GM12892 (cell line): ENCODE results near the gene PTPRH.

Source experiments
- POLR2A ChIP-seq: IDR thresholded peaks from 2 replicates; pipeline ENCODE4 v1.6.1; 2011; ENCODE audit warnings: low read depth, low read length, control low read depth
- POLR2AphosphoS5 ChIP-seq: IDR thresholded peaks from 2 replicates; pipeline ENCODE4 v1.6.1; 2011; ENCODE audit warnings: low read depth, low read length, control low read depth
- TAF1 ChIP-seq: IDR thresholded peaks from 2 replicates; pipeline ENCODE4 v1.6.1; 2011; ENCODE audit warnings: low read depth, mild to moderate bottlenecking, control low read depth, low read length, borderline replicate concordance

DNA sequence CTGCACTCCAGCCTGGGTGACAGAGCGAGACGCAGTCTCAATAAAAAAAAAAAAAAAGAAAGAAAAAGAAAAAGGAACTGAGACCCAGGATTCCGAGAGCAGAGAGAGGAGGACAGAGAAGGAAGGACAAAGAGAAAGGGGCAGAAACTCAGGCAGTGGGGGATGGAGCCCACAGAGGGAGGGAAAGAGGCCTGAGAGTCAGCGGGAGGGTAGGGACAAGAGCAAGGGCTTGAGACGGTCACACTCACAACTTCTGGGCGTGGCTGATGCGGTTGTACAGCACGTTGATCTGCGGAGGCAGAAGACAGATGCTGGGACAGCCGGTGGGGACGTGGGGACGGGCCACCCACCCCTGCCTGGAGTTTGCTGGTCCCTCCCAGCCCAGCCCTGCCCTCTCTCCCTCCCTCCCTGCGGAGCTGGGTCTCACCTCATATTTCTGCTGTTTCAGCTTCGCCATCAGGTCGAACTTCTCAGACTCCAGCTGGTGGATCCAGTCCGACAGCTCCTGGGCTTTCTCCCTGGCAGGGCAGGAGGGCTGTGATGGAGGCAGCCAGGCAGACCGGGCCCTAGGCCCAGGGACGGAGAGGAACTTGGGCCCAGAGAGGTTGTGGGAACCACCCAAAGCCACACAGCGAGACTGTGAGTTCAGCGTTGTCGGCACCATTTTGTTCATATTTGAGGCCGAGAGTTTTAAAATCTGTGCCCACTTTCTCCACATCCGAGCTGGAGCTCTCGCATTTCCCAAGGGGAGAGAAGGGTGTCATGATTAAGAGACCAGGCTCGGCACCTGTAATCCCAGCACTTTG is 75.5 kb downstream of the PTPRH start:
- TF ChIP-seq POLR2A (no peak), POLR2AphosphoS5 (no peak), TAF1 (no peak)
